ENCODE results near the gene MMADHC. TPM values are rescaled to one million over a fixed set of nuclear protein-coding genes. Genes with fewer than 3 reads are reported as not detected.

MMADHC gene
- total RNA-seq, 1 experiment from 2014 or later, result 248 TPM

DNA sequence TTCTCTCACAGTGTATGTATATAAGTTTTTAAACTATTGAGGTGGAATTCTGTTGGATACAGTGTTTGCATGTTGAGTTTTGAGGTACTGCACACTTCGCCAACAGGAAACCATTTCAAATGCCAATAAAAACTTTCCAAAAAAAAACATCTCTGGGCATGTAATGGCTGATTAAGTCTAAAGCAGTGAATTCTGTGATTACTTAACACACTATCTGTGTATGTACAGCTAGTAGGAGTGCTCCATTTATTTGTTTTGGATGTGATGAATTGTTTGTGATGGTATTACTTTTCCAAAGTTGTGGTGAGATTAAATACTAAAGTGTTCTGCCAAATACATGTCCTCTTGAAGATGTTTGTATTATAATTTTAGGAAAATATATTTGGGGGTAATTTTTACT lies 31.1 kb downstream of the MMADHC start:
- no peak for DNase-seq (ENCODE audit: low read depth)

DNA sequence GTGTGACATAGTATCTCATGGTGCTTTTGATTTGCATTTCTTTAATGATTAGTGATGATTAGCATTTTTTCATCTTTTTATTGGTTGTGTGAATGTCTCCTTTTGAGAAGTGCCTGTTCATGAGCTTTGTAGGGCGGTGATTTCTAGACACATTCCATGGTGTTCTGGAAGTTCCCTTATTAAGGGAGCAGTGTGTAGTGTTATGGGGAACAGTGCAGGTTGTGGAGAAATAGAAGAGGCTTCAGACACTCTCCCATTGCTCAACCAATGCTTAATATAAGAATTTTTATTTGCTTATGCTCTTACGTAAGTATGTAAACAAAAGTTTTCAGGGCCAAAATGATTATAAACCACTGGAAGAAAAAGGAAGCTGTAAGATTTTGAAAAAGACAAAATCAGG lies 34.7 kb downstream of the MMADHC start:
- no peak for DNase-seq (ENCODE audit: low read depth)

DNA sequence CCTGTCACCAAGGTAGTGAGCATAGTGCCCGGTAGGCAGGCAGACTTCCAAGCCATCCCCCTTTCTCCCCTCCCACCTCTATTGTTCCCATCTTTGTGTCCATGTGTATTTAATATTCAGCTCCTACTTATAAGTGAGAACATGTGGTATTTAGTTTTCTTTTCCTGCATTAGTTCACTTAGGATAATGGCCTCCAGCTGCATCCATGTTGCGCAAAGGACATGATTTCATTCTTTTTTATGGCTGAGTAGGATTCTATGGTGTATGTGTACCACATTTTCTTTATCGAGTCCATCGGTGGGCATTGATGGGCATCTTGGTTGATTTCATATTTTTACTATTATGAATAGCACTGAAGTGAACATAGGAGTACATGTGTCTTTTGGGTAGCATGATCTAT lies 35.3 kb downstream of the MMADHC start:
- no peak for DNase-seq (ENCODE audit: low read depth)

DNA sequence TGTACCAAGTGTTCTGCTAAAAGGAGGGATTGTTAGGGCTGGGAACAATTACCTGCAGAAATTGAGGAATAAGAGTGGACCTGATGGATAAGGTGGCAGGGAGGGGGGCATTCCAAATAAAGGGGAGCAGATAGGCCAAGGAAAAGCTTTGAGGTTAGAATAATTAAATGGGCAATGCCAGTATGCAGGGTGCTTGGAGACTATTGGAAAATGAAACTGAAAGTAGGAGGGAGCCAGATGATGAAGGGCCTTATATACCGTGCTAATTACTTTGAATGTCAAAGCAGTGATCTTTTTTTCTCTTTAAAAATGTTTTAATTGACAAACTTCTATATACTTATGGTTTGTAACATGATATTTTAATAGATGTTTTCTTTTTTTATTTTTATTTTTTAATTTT lies 42.9 kb downstream of the MMADHC start:
- peak; percentile 31 for DNase-seq (ENCODE audit: low read depth)

DNA sequence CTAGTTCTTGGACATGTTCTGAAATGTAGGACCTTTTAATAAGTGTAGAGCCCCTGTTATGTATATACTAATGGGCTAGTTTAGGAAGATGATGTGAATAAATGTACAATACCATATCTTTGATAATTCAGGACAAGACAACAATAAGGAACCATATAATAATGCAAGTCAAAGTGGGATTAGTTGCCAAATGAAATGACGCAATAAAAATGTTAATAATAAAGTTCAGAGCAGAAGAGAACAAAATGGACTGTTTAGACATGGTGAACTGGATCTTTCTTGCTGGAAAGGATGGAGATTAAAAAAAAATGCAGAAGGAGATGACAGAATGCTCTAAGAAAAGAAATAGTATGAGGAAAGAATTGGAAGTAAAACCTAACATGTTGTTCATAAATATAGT lies 43.7 kb downstream of the MMADHC start:
- no peak for DNase-seq (ENCODE audit: low read depth)

DNA sequence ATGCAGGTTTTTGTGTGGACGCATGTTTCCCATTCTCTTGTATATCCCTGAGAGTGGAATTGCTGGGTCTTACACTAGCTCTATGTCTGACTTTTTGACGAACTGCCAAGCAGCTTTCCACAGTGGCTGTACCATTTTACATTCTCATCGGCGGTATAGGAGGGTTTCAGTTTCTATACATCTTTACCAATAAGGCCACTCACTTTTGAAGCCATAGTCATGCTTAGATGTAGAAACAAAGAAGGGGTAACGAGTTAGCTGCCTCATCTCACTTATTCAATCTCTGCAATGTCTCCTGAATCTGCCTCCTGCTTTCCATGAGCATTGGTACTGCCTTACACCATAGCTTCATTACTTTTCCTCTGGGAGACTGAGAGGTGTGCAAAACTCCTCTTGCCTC lies 47.4 kb downstream of the MMADHC start:
- no peak for DNase-seq (ENCODE audit: low read depth)

DNA sequence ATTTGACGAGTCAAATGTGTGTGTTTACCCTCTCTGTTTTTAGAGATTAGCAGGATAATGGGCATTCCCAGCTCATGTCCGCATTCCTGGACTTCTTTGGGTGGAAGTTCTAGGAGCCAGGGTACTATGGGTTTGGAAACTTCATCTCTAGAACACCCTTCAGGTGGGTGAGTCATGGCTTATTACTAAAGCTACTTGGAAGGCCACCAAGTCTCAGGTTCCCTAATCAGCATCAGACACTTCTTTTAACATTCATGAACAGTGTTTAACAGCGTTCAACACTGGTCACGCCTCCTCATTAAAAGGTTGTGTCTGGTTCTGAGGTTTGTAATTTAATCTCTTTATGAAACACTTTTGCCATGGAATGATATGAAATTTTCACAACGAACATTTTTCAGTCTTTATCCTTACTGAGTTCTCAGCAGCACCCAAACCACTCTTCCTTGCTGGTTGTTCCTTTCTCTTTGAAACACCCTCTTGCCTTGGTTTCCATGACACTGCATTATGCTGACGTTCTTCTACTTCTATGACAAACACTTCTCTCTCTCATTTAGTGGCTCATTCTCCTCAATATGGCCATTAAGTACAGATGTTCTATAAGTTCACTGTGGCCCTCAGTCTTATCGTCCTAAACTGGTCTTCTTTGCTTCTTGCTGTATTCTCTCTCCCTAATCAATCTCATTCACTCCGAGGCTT lies 49.3 kb downstream of the MMADHC start:
- DNase-seq (ENCODE audit: low read depth), result peak; percentile 72

DNA sequence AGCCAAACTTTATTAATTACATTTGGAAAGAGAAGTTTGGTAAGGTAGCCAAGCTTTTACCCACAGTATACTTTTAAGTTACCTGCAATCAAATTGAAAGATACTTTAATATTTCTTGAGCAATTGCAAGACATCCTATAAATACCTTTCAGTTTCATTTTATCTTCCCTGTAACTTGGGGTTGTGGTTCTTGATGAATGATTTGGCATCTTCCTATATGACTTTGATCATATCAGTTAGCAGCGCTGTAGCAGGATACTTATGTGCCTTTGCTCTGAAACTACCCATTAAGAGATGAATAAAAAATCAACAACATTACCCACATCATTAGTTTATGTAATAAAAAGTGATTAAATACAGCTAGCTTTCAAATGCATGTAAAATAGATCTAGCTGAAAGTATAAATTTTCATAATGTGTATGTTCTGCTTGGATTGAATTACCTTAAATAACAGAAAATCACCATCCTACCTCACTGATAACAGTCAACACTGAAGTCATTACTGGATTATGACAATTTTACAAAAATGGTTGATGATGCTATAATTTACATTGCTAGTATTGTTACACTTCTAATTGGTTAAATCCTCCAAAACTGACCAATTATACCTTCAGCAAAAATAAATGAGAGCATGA lies 50.4 kb downstream of the MMADHC start:
- no peak for DNase-seq (ENCODE audit: low read depth)

DNA sequence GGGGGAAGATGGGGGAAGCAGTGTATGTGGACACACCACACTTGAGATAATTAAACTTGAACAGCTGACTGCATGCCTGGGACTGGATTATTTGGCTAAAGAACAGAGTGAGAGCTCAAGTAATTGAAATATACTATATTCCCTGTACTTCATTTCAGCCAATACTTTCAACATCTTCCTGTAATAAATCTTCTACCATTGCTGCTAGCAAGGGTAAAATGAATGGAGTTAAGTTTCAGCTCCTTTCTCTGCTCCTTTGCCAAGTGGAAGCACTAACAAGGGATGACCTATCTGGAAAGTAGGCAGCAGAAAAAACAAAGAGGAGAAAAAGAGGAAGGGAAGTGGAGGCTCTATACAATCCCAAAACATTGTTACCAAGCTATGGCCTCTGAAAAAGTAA lies 50.9 kb downstream of the MMADHC start:
- no peak for DNase-seq (ENCODE audit: low read depth)

DNA sequence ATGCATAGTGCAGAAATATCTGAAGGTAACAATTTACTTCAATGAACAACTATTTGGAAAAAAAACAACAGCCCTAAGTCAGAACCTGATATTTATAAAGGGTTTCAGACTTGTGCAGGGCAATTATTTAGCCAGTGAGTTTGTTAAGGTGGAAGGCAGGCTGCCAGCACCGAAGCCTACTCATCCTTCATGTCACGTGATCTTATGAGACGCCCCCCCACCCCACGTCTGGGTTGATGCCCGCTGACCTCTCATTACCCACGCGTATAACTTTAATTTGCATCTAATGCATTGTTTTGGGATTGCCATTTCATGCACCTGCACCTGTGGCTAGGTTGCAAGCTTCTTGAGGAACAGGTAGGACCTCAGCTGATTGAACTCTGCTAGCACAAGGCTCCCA lies 52.9 kb downstream of the MMADHC start:
- DNase-seq (ENCODE audit: low read depth), result no peak

DNA sequence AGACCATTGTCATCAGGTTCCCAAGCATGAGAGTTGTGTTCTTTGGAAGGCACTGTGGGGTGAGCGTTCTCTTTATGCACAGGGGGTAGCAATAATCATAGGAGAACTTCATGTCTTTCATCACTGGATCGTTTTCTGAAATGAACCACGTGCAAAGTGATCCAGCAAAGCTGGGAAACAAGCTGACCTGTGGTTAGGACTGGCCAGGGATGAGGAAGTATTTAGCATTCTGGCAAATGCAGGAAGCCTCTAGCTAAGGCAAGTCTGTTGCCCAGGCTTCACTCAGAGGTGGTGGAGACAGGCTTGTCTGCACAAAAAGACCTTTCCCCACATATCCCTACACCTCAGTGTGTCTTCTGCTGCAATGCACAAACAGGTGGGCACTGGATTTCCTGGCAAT lies 58.6 kb downstream of the MMADHC start:
- no peak for DNase-seq (ENCODE audit: low read depth)

DNA sequence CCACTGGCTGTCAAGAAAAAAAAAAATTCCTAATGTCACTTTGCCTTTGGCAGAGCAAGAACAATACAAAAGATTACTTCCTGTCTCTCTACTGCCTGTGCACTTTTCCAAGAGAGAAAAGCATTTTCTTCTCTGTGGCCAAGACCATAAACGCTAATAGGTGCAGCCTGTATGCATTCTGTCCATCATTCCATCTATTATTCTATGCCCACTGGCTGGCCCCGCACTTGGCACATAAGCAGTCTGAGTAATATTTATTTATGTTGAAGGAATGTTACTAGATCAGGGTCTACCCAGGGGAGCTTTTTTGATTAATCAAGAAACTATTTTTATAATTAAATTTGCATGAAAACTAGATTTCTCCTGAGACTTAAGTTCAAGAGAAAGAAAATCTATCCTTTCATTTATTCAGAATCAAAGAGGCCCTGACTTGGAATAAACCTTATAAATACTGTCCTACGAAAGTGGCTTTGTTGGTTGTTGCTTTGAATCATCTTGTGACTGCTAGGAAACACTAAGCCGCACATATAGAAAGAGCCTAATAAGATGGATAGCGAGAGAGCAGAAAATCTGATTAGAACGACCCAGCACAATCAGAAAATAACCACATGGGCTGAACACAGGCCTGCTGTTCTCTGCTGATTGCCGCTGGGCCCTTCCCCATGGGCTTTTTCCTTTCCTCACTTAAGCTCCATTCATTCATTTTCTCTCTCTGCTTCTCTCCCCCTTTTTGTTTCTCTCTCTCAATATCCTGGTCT lies 59.4 kb downstream of the MMADHC start:
- no peak for DNase-seq (ENCODE audit: low read depth)

DNA sequence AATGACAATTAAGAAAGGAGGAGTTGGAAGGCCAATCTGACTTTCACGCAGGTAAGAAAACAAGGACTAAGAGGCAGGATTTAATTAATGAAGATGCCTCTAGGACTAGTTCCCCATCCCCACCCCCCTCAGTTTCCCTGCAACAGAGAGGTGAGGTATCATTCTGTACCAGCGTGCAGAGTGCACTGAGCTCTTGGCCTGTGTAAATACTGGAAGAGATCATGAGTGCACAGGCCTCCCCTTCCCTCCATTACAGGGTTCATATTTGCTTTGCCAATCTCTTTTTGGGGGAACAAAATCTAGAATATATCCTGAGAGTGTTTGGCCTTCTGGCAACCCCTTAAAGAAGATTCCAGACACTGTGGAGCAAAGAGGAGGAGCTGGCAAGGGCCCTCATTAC lies 60.9 kb downstream of the MMADHC start:
- no peak for DNase-seq (ENCODE audit: low read depth)

DNA sequence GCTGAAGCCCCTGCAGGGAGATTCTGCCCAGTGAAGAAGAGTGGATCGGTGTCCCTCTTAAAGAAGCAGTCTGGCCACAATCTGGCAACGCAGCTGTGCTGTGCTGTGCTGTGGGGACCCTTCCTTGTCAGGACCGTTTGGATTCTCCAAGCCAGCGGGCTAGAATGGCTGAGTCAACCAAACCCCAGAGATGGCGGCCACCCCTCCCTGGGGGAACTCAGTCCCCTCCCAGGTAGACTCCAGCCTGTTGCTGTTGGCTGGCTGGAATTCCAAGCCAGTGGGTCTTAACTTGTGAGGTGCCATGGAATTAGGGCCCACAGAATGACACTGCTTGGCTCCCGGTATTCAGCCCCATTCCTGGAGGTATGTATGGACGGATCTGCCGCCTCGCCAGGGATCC lies 62.3 kb downstream of the MMADHC start:
- no peak for DNase-seq (ENCODE audit: low read depth)

Measured in M059J (cell line).